Activated B cell treated with CpG ODN at 0.5 μM for 24 hours (primary cell): ENCODE results near the gene SCN2B. TPM values are rescaled to one million over a fixed set of nuclear protein-coding genes. Genes with fewer than 3 reads are reported as not detected.

ENCODE experiments used
- ATAC-seq: fragments of 200-7000 bp; cut with Tn5 transposase; one replicate; pipeline ENCODE4 v1.10.0; 2021; ENCODE audit warnings: low read depth, mild to moderate bottlenecking, moderate library complexity
- CTCF ChIA-PET: fragments of 350-600 bp; sonication (Branson Sonifier 250); formaldehyde crosslinking; loops from one replicate; lab custom pipeline; 2021; ENCODE audit warnings: antibody characterized with exemption; lab: Charles Lee
- POLR2A ChIA-PET: fragments of 350-600 bp; sonication (Branson Sonifier 250); formaldehyde crosslinking; loops from one replicate; lab custom pipeline; 2021; ENCODE audit warnings: antibody characterized with exemption; lab: Charles Lee
- DNase-seq: peaks from one replicate; pipeline ENCODE4 v3.0.0; 2022
- H3K27ac Mint-ChIP-seq: one replicate; pipeline ENCODE4 v1.8.0; 2020; ENCODE audit warnings: mixed read lengths
- H3K27me3 Mint-ChIP-seq: one replicate; pipeline ENCODE4 v1.8.0; 2021; ENCODE audit warnings: mixed read lengths
- H3K36me3 Mint-ChIP-seq: one replicate; pipeline ENCODE4 v1.8.0; 2021; ENCODE audit warnings: low read depth, mixed read lengths
- H3K4me1 Mint-ChIP-seq: one replicate; pipeline ENCODE4 v1.8.0; 2021; ENCODE audit warnings: mixed read lengths
- H3K4me3 Mint-ChIP-seq: one replicate; pipeline ENCODE4 v1.8.0; 2020; ENCODE audit warnings: mild to moderate bottlenecking, mixed read lengths
- H3K9me3 Mint-ChIP-seq: one replicate; pipeline ENCODE4 v1.8.0; 2020; ENCODE audit warnings: mixed read lengths
- intact Hi-C: fragments of 100-400 bp; cut with micrococcal nuclease; formaldehyde crosslinking; loops from one replicate; pipeline ENCODE4 v1.15.1; 2024
- total RNA-seq: library from RNA; stranded (reverse); gene quantifications from 2 replicates; pipeline ENCODE4 v1.2.3, GENCODE V29; 2022
- TF ChIP-seq, protein P1 (sequence below): fragments of 200-600 bp; IDR thresholded peaks from one replicate; pipeline ENCODE4 v1.8.0; 2022; ENCODE audit warnings: antibody characterized with exemption, mild to moderate bottlenecking

The SCN2B gene
- total RNA-seq, 1 donor from 2014 or later, result not detected

DNA sequence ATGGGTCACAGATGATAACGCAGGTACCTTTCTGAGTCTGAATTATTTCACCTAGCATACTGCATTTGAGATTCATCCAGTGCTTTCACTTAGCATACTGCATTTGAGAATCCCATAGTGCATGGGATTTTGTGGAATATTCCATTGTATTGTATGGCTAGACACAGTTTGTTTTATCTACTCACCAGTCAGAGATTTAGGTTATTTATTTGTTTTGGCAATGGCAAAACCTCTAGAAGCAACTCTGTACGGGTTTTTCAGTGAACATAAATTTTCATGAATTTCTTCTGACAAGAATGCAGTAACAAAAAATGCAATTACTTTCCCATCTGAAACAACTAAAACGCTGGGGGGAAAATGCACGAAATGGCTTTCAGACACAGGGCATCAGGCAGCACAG is 48.1 kb downstream of the SCN2B start:
- CTCF ChIA-PET, result no interaction called here
- no peaks in the 10 kb centered on the region for H3K4me1 Mint-ChIP-seq
- no peak for ATAC-seq
- H3K27me3 Mint-ChIP-seq, result peaks cover 12% of the 10 kb centered on the region
- no peak overlapping the region for H3K4me3 Mint-ChIP-seq
- POLR2A ChIA-PET, result no interaction called here
- no peaks in the 10 kb centered on the region for H3K36me3 Mint-ChIP-seq
- no peak for DNase-seq
- H3K27ac Mint-ChIP-seq, result no peak overlapping the region
- no peaks in the 10 kb centered on the region for H3K9me3 Mint-ChIP-seq
- intact Hi-C loops, result no loop called here
- TF ChIP-seq, protein P1, sequence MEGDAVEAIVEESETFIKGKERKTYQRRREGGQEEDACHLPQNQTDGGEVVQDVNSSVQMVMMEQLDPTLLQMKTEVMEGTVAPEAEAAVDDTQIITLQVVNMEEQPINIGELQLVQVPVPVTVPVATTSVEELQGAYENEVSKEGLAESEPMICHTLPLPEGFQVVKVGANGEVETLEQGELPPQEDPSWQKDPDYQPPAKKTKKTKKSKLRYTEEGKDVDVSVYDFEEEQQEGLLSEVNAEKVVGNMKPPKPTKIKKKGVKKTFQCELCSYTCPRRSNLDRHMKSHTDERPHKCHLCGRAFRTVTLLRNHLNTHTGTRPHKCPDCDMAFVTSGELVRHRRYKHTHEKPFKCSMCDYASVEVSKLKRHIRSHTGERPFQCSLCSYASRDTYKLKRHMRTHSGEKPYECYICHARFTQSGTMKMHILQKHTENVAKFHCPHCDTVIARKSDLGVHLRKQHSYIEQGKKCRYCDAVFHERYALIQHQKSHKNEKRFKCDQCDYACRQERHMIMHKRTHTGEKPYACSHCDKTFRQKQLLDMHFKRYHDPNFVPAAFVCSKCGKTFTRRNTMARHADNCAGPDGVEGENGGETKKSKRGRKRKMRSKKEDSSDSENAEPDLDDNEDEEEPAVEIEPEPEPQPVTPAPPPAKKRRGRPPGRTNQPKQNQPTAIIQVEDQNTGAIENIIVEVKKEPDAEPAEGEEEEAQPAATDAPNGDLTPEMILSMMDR, result no peak

GRCh38 chr11:118126082-118126838 is 50.2 kb downstream of the SCN2B start:
- H3K27me3 Mint-ChIP-seq, result peaks cover 12% of the 10 kb centered on the region
- H3K4me1 Mint-ChIP-seq, result no peaks in the 10 kb centered on the region
- ATAC-seq, result no peak
- TF ChIP-seq, protein P1, result no peak
- no peaks in the 10 kb centered on the region for H3K36me3 Mint-ChIP-seq
- H3K9me3 Mint-ChIP-seq, result no peaks in the 10 kb centered on the region
- intact Hi-C loops, result no loop called here
- DNase-seq, result no peak
- CTCF ChIA-PET, result no interaction called here
- POLR2A ChIA-PET, result no interaction called here
- no peak overlapping the region for H3K27ac Mint-ChIP-seq
- H3K4me3 Mint-ChIP-seq, result no peak overlapping the region

DNA sequence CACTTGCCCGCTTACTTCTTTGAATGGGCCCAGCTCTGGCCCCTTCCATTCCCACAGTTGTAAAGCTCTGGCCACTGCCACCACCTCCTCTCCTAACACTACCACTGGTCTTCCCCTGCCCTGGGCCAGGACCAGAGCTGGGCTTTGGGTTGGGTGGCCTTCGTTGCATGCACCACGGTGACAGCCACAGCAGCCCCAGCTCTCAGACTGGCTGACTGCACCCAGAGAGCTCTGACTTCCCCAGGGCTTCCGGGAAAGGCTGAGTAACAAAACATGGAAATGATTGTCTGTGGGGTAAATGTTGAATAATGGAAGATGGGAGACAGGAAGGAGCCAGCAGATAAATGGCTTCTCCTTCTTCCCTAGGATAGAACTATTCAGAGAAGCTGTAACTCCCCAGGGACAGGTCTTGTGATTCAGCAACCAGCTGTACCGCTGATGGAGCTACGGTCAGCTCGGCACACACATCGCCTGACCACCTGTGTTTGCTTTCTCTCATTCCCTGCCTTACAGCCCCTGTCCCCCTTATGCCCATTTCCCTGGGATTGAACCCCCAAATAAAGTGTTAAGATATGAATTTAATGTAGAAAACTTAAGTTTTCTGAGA is 51.4 kb downstream of the SCN2B start:
- POLR2A ChIA-PET, result no interaction called here
- no peak overlapping the region for H3K27ac Mint-ChIP-seq

GRCh38 chr11:118120793-118121192 is 55.6 kb downstream of the SCN2B start:
- ChIA-PET POLR2A (no interaction called here), CTCF (no interaction called here)
- Mint-ChIP-seq H3K4me3 (no peak overlapping the region), H3K4me1 (peaks cover 8% of the 10 kb centered on the region), H3K27me3 (peaks cover 7% of the 10 kb centered on the region), H3K36me3 (no peaks in the 10 kb centered on the region), H3K27ac (no peak overlapping the region), H3K9me3 (no peaks in the 10 kb centered on the region)
- ATAC-seq (no peak), DNase-seq (no peak)
- TF ChIP-seq, protein P1, result no peak
- intact Hi-C loops, result no loop called here

More for the DNA sequence above, 51.4 kb downstream of the SCN2B start:
- Mint-ChIP-seq H3K27me3 (peaks cover 5% of the 10 kb centered on the region), H3K9me3 (no peaks in the 10 kb centered on the region), H3K36me3 (no peaks in the 10 kb centered on the region), H3K4me3 (no peak overlapping the region), H3K4me1 (no peaks in the 10 kb centered on the region)
- ATAC-seq (no peak), DNase-seq (no peak)
- CTCF ChIA-PET, result no interaction called here
- TF ChIP-seq, protein P1, result no peak
- intact Hi-C loops, result no loop called here

DNA sequence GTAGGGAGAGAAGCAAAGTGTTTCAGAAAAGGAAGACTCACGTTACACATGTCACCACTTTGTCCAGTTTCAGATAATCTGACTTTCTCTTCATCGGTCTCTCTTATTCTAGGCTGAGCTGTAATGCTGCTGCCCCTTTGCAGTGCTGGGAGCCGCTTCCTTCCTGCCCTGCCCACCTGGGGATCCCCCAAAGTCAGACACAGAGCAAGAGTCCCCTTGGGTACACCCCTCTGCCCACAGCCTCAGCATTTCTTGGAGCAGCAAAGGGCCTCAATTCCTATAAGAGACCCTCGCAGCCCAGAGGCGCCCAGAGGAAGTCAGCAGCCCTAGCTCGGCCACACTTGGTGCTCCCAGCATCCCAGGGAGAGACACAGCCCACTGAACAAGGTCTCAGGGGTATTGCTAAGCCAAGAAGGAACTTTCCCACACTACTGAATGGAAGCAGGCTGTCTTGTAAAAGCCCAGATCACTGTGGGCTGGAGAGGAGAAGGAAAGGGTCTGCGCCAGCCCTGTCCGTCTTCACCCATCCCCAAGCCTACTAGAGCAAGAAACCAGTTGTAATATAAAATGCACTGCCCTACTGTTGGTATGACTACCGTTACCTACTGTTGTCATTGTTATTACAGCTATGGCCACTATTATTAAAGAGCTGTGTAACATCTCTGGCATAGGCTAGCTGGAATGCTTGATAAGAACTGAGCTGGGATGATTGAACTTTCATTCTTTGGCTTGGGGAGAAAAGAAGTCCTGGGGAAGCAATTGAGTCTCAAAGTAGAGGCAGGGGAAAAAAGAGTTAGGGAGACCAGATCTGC is 58.4 kb downstream of the SCN2B start:
- no peak overlapping the region for H3K4me3 Mint-ChIP-seq
- H3K27me3 Mint-ChIP-seq, result peaks cover 14% of the 10 kb centered on the region
- TF ChIP-seq, protein P1, result no peak
- H3K9me3 Mint-ChIP-seq, result no peaks in the 10 kb centered on the region
- H3K27ac Mint-ChIP-seq, result no peak overlapping the region
- no peak for DNase-seq
- CTCF ChIA-PET, result no interaction called here
- POLR2A ChIA-PET, result interaction anchor here (1.0 kb wide), 1 partner anchor 122 kb away, joined by 3 read pairs; no protein-coding TSS in a partner anchor
- no peaks in the 10 kb centered on the region for H3K36me3 Mint-ChIP-seq
- intact Hi-C loops, result no loop called here
- ATAC-seq, result peak; percentile 34
- H3K4me1 Mint-ChIP-seq, result peaks cover 8% of the 10 kb centered on the region
